ENCODE data around the gene RIOK1.

- no peak for TF ChIP-seq CTCF (IDR thresholded peaks at IDR 0.05)
- TF ChIP-seq POLR2A (IDR thresholded peaks at IDR 0.05) = no peak
- TF ChIP-seq POLR2AphosphoS5 (IDR thresholded peaks at IDR 0.05) = no peak
These were observed 50.9 kb downstream of the RIOK1 start for GRCh38 chr6:7440476-7440875.
